GM21576 (cell line): ENCODE data around the gene MLLT11.
"Not testable (repeated sequence)": the region's sequence is repeated elsewhere in the genome, so short reads cannot be mapped to it uniquely, and the experiment has no call there.

Source experiments
- ATAC-seq: cut with Tn5 transposase; IDR thresholded peaks from one replicate; pipeline ENCODE4 v1.9.1; 2021; ENCODE audit warnings: mild to moderate bottlenecking, moderate library complexity; ENCODE audit not compliant: unreplicated experiment

Gene MLLT11

GRCh38 chr1:151055581-151055980 is 4.6 kb upstream of the MLLT11 start:
- no peak for ATAC-seq

DNA sequence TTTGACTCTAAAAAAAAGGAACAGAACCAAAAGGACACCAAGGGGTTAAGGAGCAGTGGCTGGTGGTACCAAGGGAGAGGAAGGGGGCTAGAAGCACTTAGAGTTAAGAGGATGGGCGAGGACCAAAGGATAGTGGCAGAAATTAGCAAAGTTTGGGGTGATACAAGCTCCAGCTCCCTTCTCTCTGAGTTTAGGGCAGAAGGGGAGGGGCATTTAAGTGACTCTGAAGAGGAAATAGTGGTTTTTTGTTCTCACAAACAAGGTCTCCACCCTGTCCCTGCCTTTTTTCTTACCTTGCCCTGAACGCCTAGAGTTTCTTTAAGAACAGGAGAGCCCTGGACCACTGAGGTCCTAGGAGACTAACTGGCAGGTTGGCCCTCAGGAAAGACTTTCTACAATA is 4.0 kb upstream of the MLLT11 start:
- ATAC-seq, result no peak

GRCh38 chr1:151058692-151059091 is 1.5 kb upstream of the MLLT11 start:
- ATAC-seq, result no peak

GRCh38 chr1:151059109-151060006 is 839 bp upstream of the MLLT11 start, which contains the start of gene CDC42SE1:
Gene CDC42SE1 (minus strand): TSS chr1:151059622. CDS start chr1:151055730, 3,892 bp downstream.
- peak; percentile 78 for ATAC-seq

GRCh38 chr1:151060657-151061421 is 642 bp downstream of the MLLT11 start:
- no peak for ATAC-seq

- ATAC-seq, result no peak
These were observed 1.5 kb downstream of the MLLT11 start for GRCh38 chr1:151061704-151062103.

DNA sequence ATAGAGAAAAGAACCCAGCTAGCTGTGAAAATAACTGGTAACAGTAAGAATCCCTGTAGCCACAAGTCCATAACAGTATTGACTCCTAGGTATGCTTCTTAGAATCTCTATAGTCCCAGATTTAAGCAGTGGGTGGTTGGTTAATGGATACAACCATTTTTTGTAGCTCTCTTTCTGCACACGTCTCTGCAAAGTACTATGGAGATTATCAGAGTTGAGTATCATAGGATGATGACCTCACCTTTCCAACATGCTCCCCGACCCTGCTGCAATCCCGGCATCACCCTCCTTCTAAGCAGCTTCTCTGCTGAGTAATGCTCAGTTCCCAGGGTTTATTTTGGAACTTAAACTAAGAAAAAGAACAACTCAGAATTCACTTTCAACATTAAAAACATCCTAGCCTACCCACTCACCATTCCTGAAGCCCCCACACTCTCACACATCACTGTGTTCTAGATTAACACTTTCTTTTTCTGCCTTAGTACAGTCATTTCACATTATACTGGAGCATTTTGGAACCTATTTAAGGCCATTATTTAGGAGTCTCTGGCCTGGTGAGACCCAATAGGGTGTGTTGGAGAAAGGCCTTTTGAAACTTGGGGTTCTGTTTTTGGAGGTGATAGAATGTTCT is 2.7 kb downstream of the MLLT11 start:
- ATAC-seq, result no peak

DNA sequence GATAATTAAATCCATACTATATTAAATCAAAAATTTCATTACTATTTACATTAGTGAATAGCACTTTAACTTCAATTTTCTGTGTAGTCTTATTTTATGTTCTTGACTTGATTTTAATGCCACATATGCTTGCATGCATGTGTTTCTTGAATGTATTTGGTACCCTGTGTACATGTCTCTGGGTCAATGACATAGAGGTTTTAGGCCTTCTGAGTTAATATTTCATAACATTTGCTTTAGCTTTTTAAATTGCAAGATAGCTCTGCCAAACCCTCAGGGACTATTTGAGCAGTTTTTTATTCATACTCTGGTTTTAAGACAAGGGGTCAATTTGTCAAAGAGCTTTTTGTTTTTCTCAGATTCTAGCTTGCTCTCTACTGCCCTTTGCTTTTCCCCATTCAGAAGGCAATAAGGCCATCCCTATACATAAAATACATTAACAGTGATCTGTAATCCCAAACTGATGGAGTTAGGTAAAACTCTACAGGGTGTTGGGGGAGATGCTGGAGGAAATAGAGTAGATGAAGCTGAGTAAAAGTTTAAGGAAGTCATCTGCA is 5.0 kb downstream of the MLLT11 start:
- no peak for ATAC-seq

GRCh38 chr1:151067185-151067584 is 7.0 kb downstream of the MLLT11 start:
- no peak for ATAC-seq

DNA sequence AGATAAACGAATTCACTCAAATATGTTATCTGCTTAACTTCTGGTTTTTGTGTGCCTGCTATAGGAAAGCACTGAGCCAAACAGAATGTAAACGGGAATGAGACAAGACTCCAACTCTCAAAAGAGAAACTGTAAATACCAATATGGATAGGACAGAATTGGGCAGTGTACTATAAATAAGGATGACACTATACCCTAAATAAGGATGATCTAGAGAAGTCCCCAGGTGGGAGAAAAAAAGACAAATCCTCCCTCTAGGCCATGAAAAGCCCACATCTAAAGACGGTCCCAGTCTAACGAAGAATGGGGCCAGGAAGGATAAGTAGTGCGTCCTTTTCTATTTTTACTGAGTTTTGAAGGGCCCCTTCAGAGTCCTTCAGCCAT is 8.9 kb downstream of the MLLT11 start:
- ATAC-seq, result no peak

DNA sequence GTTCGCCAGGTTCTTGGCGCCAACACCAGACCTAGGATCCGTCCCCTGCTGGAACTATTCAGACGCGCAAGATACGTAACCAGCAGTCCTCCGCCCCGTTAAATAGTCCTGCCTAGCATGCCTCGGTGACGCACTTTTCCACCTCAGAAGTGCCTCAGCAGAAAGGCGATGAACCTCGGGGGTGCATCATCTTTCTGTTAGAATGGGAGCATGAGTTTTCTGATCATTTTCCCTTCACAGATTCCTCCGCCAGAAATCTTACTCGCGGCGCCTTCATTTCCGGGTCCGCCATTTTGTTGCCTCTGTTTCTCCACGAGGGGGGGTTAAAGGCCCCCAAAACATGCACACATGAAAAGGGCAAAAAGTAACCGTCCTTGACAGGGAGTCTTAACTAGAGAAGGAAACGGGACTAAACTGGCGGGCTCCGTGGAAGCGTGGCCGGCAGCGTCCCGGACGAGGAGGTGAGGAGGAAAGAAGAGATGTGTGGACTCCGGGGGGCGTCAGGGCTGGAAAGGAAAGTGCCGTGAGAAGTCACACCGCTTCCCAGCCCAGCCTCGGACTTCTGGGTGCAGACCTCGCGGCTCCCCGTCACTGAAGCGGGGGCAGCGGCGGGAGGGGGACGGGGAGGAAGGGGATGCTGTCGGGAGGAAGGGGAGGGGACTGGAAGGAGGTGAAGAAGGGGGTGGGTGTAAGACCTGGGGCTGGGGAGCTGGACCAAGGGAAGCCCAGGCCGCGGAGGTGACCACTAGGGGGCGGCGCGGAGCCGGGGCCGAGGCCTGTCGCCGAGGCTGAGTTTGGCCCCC is 10.5 kb downstream of the MLLT11 start, which contains the start of gene GABPB2:
GABPB2 (plus strand) TSS at position 288 of the 803 bp plus-strand sequence. CDS start 17,429 bp downstream, outside the sequence.
- peak; percentile 58 for ATAC-seq

- no peak for ATAC-seq
These were observed 12.0 kb downstream of the MLLT11 start for GRCh38 chr1:151072224-151072623.

- ATAC-seq, result no peak
These were observed 25.9 kb downstream of the MLLT11 start for GRCh38 chr1:151085953-151086559.

GRCh38 chr1:151097426-151097825 is 37.2 kb downstream of the MLLT11 start:
- ATAC-seq, result not testable (repeated sequence)

- ATAC-seq, result no peak
These were observed 37.9 kb downstream of the MLLT11 start for GRCh38 chr1:151098126-151098525.

DNA sequence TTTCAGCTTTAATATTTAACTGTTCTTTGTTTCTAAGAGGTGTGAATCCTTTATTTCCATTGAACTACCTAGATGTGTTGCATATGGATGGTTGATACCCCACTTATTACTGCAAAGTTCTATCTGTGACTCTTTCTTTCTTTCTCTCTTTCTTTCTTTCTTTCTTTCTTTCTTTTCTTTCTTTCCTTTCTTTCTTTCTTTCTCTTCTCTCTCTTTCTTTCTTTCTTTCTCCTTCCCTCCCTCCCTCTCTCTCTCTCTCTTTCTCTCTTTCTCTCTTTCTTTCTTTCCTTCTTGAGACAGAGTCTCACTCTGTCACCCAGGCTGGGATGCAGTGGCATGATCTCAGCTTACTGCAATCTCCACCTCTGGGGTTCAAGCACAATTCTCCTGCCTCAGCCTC is 44.4 kb downstream of the MLLT11 start:
- no peak for ATAC-seq

DNA sequence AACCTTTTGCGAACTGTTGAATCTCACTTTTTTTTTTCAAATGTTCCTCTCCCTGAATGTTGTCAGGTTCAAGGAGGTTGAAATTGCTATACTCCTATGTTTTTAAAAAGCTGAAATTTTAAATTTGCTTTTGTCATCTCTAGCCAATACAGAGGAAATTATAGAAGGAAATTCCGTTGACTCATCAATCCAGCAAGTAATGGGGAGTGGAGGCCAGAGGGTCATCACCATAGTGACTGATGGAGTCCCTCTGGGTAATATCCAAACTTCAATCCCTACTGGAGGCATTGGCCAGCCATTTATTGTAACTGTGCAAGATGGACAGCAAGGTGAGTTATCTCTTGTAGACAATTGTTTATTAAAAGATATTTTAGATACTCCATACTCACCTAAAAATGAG is 46.7 kb downstream of the MLLT11 start:
- ATAC-seq, result no peak

- ATAC-seq, result no peak
These were observed 48.1 kb downstream of the MLLT11 start for GRCh38 chr1:151108331-151108730.

- ATAC-seq, result no peak
These were observed 53.7 kb downstream of the MLLT11 start for GRCh38 chr1:151113877-151114276.
